Measurements from ENCODE around the gene TECPR1.

Gene TECPR1, protein sequence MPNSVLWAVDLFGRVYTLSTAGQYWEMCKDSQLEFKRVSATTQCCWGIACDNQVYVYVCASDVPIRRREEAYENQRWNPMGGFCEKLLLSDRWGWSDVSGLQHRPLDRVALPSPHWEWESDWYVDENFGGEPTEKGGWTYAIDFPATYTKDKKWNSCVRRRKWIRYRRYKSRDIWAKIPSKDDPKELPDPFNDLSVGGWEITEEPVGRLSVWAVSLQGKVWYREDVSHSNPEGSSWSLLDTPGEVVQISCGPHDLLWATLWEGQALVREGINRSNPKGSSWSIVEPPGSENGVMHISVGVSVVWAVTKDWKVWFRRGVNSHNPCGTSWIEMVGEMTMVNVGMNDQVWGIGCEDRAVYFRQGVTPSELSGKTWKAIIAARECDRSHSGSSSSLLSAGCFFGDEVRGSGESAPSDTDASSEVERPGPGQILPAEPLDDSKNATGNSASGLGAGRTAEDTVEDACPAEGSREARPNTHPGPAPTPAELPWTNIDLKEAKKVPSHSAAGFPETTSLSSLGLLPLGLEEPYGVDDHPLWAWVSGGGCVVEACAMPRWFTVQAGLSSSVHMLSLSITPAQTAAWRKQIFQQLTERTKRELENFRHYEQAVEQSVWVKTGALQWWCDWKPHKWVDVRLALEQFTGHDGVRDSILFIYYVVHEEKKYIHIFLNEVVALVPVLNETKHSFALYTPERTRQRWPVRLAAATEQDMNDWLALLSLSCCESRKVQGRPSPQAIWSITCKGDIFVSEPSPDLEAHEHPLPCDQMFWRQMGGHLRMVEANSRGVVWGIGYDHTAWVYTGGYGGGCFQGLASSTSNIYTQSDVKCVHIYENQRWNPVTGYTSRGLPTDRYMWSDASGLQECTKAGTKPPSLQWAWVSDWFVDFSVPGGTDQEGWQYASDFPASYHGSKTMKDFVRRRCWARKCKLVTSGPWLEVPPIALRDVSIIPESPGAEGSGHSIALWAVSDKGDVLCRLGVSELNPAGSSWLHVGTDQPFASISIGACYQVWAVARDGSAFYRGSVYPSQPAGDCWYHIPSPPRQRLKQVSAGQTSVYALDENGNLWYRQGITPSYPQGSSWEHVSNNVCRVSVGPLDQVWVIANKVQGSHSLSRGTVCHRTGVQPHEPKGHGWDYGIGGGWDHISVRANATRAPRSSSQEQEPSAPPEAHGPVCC

DNA sequence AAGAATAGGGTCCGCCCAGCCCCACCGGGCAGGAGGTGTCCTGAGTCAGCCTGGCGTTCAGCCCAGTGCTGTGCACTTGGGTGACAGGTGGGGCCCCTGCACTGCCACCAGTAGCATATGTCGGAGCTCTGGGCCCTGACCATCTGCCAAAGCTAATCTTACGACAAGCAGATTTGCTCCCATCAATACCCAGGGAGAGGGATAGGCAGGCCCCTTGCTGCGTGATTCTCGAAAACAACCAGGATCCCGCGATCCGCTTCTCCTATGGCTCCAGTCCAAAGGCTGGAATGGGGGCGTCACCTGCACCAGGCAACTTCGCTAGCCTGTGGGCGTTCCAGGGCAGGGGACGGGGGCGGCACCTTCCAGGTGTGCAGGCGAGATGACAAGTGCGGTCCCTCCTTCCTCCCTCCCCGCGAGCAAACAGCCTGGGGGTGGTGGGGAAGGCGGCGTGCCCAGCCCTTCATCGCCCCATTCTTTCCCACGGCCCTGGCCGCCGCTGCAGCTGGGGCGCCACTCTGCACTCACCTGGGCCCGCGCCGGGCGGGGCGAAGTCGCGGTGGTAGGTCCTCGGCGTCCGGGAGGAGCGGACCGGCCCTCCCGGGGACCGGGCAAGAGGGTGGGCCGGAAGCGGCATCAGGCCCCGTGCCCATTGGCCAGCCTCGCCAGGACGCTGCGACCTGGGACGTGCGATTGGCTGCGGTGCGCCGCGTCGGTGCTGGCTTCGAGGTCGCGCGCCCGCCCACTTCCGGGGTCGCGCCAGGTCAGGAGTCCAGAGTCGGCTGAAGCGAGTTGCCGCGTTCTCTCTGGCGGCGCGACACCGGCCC lies at the start of gene TECPR1:
Gene TECPR1, minus strand, starts transcription at position 632 of the 824 bp plus-strand sequence. CDS start 6,086 bp downstream, outside the sequence.
- DNase-seq (ENCODE audit: low spot score) = peak; percentile 99

DNA sequence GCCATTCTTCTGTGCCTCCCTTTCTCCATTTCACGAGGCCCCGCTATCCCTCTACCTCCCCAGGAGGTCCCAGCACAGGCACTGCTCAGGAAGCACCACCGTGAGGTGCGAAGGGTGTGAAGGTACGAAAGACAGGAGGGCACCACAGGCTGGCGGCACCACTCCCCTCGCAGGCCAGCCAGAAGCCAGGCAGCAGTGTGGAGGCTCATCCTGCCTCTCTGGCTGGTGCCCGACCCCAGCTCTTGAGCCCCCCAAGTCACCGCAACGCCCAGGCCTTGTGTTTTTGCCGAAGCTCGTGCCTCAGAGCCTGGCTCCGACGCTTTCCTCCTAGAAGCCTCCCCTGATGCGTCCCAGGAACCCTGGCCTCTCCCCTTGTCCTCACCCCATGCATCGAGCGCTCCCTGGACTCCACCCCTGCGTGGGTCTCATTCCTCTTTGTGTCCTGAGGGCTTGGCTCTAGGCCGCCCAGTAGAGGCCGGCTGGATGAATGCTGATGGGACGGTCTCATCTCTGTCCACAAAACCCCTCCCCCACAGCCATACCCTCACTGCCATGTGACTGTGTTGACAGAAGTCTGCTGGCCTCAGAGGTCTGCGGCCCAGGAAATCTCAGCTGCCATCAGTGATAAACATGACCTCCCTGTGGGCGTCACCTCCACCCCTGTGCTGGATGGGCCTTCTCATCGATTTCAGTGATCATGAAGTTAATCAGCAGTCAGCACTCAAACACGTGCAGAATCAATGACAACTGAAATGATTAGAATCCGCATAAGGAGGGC lies 48.8 kb upstream of the TECPR1 start:
- peak; percentile 12 for DNase-seq (ENCODE audit: low spot score)

DNA sequence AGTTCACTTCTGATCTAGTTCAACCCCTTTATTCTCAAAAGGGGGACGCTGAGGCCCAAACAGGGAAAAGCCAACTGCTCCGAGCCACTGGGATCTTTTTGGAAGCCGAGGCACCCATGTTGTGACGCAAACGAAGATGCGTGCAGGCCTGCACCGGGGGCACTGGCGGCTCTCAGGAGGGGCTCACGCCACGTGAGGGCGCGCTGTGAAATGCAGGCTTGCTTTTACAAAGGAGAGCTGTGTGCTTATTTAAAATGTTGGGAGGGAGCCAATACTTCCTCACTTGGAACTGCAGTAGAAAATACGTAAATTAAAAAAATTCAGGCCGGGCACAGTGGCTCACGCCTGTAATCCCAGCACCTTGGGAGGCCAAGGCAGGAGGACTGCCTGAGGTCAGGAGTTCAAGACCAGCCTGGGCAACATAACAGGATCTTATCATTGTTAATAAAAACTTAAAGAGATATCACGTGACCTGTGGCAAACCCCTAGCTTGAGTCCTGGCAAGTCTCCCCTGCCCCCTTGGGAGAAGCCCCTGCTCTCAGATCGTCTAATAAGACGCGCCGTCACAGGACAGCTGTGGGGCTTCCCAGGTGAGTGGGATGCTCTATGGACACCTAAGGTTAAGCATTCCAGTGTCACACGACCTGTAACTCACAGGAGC lies 45.7 kb upstream of the TECPR1 start:
- DNase-seq (ENCODE audit: low spot score) = peak; percentile 18

DNA sequence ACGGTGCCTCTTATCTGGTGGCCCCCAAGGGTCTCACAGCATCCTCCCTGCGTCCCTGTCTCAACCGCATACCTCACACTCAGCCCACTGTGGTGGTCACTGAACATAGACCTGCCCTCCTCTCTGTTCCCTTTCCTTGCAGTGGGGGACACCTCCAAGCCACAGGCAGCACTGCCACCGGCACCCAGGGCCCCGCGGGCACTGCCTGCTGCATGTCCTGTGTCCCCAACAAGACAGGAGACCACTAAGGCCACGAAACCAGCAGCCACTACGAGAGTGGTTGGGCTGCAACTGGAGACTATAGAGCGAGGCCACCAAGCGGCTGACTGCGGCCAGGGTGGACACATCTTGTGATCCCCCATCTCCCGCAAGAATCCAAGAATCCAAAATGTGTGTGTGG lies 44.8 kb upstream of the TECPR1 start:
- peak; percentile 17 for DNase-seq (ENCODE audit: low spot score)

DNA sequence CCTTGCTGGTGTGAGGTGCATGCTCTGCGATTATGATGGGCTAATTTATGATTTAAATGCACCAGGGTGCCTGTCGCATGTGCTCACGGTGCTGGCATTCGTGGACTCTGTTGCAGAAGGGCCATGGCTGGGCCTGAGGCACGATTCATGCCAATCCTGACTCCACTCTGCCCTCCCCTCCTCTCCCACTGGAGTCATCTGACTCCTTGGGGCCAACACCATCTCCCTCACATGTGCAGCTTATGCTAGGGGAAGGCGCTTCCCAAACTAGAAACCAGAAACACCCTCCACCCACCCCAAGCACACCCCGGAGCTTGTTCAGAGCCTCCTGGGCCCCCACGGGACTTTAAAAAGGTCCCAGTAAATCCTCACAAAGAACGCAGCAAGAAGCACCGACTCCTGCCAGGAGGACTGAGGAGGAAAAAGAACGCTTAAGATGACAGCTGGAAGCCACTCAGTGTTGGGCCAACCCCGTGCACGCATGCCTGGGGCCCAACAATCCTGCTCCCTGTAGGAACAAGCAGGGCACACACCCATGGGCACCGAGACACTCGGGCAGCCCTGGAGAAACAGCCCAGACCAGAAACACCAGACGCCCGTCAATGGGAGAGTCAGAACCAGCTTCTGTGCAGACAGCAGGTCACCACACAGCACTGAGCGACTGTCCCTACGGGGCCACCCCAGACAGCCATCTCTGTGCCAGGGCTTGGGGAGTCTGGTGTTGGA lies 43.6 kb upstream of the TECPR1 start:
- peak; percentile 33 for DNase-seq (ENCODE audit: low spot score)

DNA sequence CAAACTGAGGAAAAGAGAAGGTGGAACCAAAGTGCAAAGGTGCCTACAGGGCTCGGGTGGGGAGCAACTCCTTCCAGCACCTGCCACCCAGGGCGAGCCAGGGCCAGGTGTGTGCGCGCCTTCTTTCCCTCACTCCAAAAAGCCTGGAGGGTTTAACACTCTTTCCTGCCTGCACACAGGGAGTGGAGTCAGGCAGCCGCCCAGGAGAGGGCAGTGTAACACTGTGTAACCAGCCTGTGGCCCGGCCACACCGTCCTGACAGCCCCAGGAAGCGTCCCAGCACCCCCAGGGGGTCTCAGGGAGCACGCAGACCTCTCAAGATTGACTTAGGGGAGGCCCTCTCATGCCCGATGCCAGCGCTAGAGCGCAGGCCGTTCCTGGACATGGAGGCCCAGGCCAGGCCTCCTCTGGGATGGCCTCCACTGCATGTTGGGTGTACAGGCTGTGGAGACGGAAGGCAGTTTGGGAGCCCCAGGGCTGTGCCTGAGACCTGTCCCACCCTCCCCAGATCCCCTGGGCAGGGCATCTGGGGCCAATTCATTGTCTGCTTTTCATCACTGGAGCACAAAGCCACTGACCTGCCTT lies 42.9 kb upstream of the TECPR1 start:
- DNase-seq (ENCODE audit: low spot score) = peak; percentile 90

DNA sequence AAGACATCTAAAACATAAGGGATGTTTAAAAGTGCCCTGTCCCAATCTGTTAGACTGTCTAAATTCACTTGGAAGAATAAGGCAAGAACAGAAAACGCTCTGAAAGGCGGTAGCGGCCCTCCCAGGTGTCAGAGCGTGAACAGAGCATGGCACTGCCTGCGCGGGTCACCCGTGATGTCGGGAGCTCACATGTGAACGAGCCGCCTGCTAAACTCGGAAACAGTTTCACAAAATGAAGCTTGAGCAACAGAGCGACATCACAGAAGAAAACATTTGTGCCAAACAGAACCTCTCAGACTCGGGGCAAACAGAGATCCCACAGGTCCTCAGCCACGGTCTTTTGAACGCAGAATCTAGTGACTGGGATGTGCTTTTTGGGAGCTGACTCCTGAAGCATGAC lies 42.3 kb upstream of the TECPR1 start:
- DNase-seq (ENCODE audit: low spot score) = peak; percentile 19

DNA sequence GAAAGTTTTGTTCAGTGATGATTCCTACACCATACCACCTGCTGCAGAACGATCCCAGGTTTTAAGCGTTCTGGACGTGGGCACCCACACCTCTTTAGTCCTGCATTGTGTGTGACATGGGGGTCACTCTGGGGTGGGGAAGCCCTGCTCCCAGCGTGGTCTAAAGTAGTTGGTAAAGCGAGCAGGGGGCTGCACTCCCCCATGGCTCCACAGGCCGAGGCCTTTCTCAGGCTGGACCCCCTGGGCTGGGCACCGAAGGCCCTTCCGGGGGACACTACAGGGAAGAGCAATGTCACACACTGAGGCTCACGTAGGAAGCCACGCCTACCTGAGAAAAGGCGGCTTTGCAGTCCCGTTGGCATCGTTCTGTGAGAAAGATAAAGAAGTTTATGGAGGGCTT lies 41.7 kb upstream of the TECPR1 start:
- peak; percentile 8 for DNase-seq (ENCODE audit: low spot score)

DNA sequence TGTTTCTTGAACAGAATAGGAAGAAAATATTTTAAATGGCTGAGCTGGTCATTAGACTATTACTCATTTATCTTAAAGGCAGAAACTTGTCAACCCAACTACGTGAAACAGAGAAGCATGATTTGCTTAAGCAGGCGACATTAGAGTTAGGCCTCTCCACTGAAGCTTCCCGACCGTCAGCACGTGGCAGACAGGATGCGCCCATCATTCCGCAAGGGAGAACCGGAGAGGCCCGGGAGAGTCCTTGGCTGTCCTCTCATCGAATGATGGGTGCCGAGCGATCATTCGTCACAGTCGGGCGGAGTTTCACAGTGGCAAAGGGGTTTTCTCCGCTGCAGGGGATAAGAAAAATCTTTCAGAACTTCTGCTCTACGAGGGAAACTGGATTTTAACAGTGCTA lies 41.2 kb upstream of the TECPR1 start:
- DNase-seq (ENCODE audit: low spot score) = peak; percentile 11

DNA sequence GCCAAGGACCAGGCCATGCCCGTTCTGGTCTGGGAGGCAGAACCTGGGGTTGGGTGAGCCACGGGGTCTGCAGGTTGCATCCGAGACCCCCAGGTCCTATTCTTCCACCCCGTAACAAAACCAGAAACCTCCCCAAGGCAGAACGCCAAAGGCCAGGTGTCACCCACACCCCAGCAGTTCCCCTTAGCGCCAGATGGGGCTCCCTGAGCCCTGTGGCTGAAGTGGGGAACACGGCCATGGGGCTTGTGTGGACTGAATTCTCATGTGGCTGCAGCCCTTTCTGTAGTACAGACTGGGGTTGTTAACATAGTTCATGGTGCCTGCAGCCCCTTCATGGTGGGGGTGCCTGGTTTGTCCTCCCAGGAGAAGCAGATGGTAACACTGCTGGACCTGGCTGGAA lies 39.7 kb upstream of the TECPR1 start:
- peak; percentile 45 for DNase-seq (ENCODE audit: low spot score)

DNA sequence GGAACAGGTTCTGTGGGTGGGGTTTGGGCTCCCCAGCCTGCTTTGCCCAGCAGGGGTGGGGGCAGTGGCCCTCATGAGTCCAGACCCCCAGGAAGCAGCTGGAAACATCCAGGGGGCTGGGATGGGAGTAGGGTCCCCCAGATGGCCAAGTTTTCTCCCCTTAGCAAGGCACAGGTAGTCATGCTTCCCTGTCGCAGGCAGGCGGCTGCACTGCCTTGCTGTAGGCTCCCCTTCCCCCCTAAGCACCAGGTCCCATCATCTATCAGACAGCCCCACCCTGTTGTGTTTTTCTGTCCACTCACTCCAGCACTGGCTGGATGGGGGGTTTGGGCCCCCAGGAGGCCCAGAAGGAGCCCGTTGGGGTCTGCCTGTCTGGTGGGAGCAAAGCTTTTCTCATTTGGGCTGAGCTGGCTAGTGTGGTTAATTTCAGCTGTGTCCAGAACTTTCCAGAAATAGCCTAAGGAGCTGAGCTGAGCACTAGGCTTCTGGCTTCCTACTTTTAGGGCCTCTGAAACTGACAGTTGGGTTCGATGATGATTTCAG lies 37.4 kb upstream of the TECPR1 start:
- DNase-seq (ENCODE audit: low spot score) = peak; percentile 16

DNA sequence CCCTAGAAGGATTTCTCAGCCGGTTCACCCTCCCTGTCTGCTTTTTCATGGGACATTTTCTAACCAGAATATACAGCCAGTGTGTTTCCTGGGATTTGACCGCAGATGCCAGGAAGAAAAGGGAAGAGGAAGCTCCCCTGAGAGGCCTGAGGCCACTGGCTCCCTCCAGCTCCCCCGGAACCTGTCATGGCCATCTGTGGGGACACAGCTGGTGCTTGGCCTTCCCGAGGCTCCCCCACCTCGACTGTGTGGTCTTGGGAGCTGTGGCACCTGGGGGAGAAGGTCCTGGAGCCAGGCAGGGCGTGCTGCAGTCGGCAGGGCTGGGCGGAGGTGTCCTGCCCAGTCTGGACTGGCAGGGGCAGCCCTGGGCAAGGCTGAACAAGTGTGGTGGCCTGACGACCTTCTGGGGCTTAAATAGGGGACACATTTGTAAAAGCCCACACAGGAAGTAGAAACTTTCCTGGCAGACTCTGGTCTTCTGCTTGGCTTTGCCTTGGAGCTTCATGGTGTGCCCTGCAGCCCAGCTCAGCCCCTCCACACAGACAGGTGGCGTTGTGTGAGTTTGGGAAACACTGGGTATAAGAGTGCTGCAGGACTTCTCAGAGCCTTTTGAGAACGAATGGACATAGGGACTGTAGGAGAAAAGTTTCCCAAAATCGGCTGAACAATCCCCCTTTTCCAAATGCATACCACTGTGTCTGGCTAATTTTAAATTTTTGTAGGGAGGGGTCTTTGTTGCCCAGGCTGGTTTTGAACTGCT lies 36.2 kb upstream of the TECPR1 start:
- peak; percentile 25 for DNase-seq (ENCODE audit: low spot score)

DNA sequence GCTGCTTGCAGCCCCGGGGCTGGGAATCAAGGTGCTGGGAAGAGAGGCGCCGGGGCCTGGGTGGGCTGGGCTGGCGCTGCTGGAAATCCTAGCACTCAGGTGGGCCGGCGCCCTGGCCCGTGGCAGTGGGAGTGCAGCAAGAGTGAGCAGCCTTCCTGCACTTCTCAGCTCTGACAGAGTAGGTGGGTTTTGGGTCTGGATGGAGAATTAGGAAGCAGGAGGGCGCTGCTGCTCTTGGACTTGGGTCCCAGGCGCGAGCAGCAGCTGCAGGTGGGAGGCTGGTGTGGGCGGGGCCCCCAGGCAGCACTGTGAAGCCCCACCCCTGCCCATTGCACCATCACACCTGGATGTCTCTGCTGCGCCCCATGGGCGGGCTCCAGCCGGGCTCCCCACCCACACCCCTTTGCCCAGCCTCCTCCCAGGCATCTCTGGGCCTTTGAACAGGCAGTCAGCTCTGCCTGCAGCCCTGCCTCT lies 35.5 kb upstream of the TECPR1 start:
- DNase-seq (ENCODE audit: low spot score) = peak; percentile 43

DNA sequence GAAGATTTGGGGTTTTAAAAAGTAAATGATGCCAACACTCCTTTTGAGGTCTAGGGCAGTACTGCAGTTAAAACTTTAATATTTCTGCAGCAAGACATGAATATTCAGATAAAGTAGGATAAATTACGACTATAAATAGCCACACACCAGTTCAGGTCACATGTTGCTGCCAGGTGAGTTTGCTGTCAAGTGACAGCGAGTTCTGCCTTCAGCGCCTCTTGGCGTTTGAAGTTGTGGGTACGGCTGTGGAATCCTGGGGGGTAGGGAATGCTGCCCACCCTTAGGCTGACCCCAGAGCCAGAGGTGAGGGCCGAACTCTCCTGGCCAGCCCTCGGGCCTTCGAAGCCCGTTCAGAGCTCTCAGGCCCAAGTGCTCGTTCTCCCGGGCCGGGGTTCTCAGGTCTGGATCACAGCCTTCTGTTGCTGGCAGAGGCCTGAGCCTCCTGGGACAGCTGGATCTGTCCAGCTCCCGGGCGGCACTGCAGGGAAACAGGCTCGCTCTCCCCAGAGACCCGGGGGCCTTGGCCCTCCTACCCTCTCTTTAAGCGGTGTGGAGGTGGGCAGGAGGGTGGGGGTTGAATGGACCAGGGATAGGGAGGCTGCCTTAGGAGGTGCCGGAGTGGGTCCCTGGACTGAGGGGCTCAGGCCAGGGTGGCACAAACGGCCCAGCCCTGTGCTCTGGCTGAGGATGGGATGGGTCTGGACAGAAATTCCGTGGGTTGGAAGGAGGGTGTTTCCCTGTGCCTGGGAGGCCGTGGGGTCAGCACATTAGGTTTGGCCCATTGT lies 34.9 kb upstream of the TECPR1 start:
- peak; percentile 27 for DNase-seq (ENCODE audit: low spot score)

DNA sequence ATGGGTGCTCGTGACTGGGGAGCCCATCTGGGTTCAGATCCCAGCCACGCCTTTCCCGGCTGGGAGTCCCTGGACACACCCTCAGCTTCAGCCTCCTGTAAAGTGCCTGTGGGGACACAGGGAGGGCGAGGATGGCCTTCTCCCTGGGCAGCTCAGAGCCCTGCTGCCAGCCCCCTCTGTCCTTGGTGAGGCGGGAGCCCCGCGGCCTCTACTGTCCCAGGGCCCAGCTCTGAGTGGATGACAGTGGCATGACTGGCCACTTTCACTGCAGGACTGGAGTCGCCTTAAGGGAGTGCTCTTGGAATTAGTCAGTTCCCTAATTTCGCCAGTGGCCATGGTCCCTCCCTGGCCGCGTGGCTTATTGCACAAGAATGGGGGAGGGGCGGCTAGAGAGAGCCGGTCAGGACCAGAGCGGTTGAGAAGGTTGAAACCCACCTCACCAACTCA lies 34.1 kb upstream of the TECPR1 start:
- no peak for DNase-seq (ENCODE audit: low spot score)

DNA sequence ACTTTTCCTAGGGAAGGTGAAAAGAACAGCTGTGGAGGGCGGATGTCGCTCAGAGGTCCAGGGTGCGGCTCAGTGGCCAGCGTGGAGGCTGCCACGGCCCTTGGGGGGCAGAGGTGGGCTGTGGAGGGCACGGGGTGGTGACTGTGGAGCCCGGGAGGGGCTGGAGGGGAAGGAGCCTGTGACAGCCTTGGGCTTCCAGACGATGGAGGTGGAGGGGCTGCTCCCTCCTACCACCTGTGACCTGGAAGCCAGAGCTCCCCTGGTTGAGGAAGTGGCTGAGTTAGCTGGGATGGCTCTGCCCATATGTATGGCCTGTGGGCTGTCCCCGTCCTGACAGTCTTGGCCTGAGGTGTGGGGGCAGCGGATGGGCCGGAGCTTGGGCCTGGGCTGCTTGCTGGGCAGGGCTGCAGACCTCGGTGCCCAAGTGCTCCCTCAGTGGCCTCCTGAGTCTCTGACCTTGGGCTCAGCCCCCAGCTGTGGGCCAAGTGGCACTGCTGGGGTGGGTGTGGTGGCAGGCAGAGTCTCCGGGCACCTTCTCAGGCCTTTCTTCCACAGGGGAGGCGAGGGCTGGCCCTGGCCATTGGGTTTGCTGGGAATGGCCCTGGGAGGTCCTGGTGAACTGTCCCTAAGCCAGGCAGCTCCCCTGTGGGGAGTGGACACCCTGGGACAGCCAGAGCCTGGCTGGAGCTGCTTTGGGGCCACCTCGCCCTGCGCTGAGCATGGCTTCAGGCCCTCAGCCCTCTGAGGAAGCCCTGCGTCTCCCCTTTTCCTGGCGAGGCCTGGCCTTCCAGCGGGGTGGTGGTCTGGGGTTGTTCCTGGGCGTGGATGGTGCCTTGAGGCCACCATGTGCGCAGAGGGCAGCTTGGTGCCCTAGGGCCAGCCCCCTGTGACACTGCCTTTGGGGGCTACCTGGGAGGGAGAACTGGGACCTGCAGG lies 33.4 kb upstream of the TECPR1 start:
- DNase-seq (ENCODE audit: low spot score) = no peak
